SH-SY5Y (cell line): Measurements from ENCODE around the gene MXRA5.

Experiments used
- GATA2 ChIP-seq: IDR thresholded peaks from 2 replicates; pipeline ENCODE4 v1.6.1; 2011; ENCODE audit warnings: mild to moderate bottlenecking, low read depth, low read length
- GATA3 ChIP-seq: IDR thresholded peaks from 2 replicates; pipeline ENCODE4 v1.6.1; 2011; ENCODE audit warnings: low read depth, mild to moderate bottlenecking, low read length, moderate library complexity

DNA sequence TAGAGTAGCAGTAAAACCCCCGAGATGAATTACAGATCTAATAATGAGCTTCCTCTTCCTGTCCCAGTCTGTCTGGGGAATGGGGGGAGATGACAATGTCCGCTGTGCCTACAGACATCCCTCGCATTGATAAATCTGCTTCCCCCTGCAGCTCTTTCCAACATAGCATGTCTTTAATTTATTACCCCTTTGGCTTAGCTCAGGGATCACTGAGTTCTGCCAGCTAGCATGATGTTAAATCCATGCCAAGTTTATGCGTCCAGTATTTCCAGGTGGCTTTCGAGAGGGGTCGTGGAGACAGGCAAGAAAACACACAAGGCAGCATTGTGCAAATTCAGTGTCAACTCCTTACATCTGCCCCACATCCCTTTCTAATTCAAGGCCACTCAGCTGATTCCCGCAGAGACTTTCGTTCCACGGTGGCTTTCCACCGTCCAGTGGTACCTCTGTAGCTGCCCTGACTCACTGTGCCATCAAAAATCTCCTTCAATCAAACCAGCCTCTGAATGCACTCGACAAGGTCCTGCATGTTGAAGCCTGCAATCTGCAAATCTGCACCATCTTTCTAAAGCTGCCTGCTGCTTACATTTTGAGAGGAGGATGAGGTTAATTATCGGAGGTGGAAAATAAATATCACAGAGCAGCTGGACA is 75.1 kb downstream of the MXRA5 start:
- TF ChIP-seq GATA3 (no peak), GATA2 (no peak)
